HFFc6 (cell line): ENCODE data around the gene IGSF3. TPM values are rescaled to one million over a fixed set of nuclear protein-coding genes. Genes with fewer than 3 reads are reported as not detected.

Experiments
- DNase-seq: peaks from one replicate; pipeline ENCODE4 v3.0.0-alpha.2; 2018
- H3K27ac Mint-ChIP-seq: 2 replicates; pipeline ENCODE4 v1.8.0; 2020; ENCODE audit warnings: mild to moderate bottlenecking, mixed read lengths
- H3K27me3 Mint-ChIP-seq: 2 replicates; pipeline ENCODE4 v1.8.0; 2021; ENCODE audit warnings: mild to moderate bottlenecking, moderate library complexity, mixed read lengths; ENCODE audit not compliant: insufficient read depth
- H3K36me3 Mint-ChIP-seq: 2 replicates; pipeline ENCODE4 v1.8.0; 2021; ENCODE audit warnings: low read depth, mixed read lengths
- H3K4me1 Mint-ChIP-seq: 2 replicates; pipeline ENCODE4 v1.8.0; 2020; ENCODE audit warnings: low read depth, mixed read lengths
- H3K4me3 Mint-ChIP-seq: 2 replicates; pipeline ENCODE4 v1.8.0; 2020; ENCODE audit warnings: mild to moderate bottlenecking, moderate library complexity, mixed read lengths
- H3K9me3 Mint-ChIP-seq: 2 replicates; pipeline ENCODE4 v1.8.0; 2020; ENCODE audit warnings: mild to moderate bottlenecking, mixed read lengths
- CTCF ChIP-seq: fragments of 200-600 bp; sonication (generic); IDR thresholded peaks from 2 replicates; pipeline ENCODE4 v1.5.0; 2021; ENCODE audit warnings: antibody characterized with exemption, mild to moderate bottlenecking
- total RNA-seq, 6 experiments: library from RNA; stranded (reverse); fragmentation: NEBNext Ultra II Directional; extraction: Animal tissue kit (Norgen Biotek cat#: 25700); gene quantifications; 2 replicates in 1 of 6; 3 replicates in 5 of 6; pipeline ENCODE4 v1.2.3, GENCODE V29; 2021

IGSF3 gene
- total RNA-seq, 6 experiments from 2014 or later, result not detected

GRCh38 chr1:116537040-116537831 is 130.3 kb downstream of the IGSF3 start:
- no peak for TF ChIP-seq CTCF
- Mint-ChIP-seq H3K4me3 (no peak overlapping the region), H3K27me3 (no peaks in the 10 kb centered on the region; the same call in 1 of the 2 replicates), H3K9me3 (no peaks in the 10 kb centered on the region), H3K4me1 (peaks cover 63% of the 10 kb centered on the region), H3K36me3 (peaks cover 39% of the 10 kb centered on the region), H3K27ac (no peak overlapping the region)
- DNase-seq, result peak; percentile 63

- no peak for DNase-seq
- H3K27ac Mint-ChIP-seq, result no peak overlapping the region
- H3K36me3 Mint-ChIP-seq, result peaks cover 35% of the 10 kb centered on the region
- H3K27me3 Mint-ChIP-seq, result no peaks in the 10 kb centered on the region; the same call in 1 of the 2 replicates
- H3K4me1 Mint-ChIP-seq, result peaks cover 61% of the 10 kb centered on the region
- H3K9me3 Mint-ChIP-seq, result no peaks in the 10 kb centered on the region
- no peak overlapping the region for H3K4me3 Mint-ChIP-seq
- TF ChIP-seq CTCF, result no peak
These were observed 133.4 kb downstream of the IGSF3 start for GRCh38 chr1:116534014-116534739.

- Mint-ChIP-seq H3K27ac (no peak overlapping the region), H3K9me3 (no peaks in the 10 kb centered on the region), H3K36me3 (peaks cover 31% of the 10 kb centered on the region), H3K4me1 (peaks cover 61% of the 10 kb centered on the region), H3K4me3 (no peak overlapping the region), H3K27me3 (no peaks in the 10 kb centered on the region; the same call in none of the 2 replicates)
- TF ChIP-seq CTCF, result no peak
- no peak for DNase-seq
These were observed 134.1 kb downstream of the IGSF3 start for GRCh38 chr1:116533429-116533820.

DNA sequence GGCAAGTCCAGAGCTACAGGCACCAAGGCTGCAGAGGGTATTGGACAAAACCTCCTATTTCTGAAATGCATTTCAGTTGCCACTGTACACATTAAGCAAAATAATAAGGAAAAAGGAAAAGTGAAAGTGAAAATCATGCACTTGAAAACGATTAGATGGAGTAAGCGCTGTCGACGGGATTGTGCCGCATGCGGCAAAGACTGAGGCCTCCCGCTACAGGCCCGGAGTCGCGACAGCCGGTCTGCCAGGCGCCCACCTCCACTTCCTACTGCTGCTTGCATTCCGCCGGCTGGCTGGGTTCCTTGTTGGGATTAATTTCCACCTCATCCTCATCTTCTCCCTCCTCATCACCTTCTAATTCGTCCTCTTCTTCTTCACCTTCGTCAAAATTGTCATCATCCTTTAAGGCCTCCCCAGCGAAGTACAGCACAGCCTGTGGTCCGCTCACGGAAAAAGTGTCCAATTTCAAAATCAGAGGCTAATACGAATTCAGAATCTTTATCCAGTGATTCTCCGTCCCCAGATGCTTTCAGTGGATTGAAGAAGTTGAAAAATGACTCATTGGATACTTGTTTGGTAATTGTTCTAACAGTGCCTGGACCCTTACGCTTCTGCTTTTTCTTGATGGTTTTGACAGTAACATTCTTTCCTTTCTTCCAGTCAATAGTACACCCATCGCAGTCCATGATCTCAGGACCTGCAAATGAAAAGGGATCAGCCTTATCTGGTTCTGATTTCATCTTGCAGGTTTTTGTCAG is 134.7 kb downstream of the IGSF3 start:
- Mint-ChIP-seq H3K4me1 (peaks cover 61% of the 10 kb centered on the region), H3K9me3 (no peaks in the 10 kb centered on the region), H3K36me3 (peaks cover 36% of the 10 kb centered on the region), H3K27me3 (no peaks in the 10 kb centered on the region; the same call in none of the 2 replicates), H3K27ac (no peak overlapping the region), H3K4me3 (no peak overlapping the region)
- no peak for DNase-seq
- TF ChIP-seq CTCF, result no peak

DNA sequence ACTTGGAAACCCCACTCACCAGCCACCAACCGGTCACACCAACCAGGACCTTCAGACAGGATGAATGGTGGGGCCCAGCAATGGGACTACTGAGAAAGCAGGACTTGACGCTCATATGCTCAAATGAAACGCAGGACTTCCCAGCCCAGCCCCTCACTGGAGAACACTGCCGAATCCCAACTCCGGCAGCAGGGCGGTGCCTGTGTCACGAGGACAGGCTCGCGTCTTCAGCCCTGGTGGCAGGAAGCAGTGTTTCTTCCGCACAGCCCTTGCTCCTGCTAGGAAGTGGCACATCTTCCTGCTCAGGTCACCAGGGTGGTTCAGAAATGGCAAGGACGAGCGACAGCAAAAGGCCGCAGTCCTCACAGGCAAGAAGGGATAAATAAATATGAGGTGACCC is 135.6 kb downstream of the IGSF3 start:
- Mint-ChIP-seq H3K4me3 (no peak overlapping the region), H3K9me3 (no peaks in the 10 kb centered on the region), H3K4me1 (peaks cover 56% of the 10 kb centered on the region), H3K36me3 (peaks cover 42% of the 10 kb centered on the region), H3K27ac (no peak overlapping the region), H3K27me3 (no peaks in the 10 kb centered on the region; the same call in none of the 2 replicates)
- no peak for TF ChIP-seq CTCF
- no peak for DNase-seq
